Measurements from ENCODE around the gene XYLT1.

XYLT1 gene

GRCh38 chr16:17259751-17260270 lies 210.9 kb downstream of the XYLT1 start:
- Histone ChIP-seq H3K4me1 (ENCODE audit: control insufficient read depth, insufficient read depth, low read length, unreplicated experiment) (no peaks in the 10 kb centered on the region), H3K36me3 (ENCODE audit: insufficient read depth, low read length) (no peaks in the 10 kb centered on the region), H3K79me2 (ENCODE audit: control insufficient read depth, insufficient read depth, low read length, unreplicated experiment) (peaks cover 4% of the 10 kb centered on the region), H3K27me3 (ENCODE audit: insufficient read depth, low read length) (no peaks in the 10 kb centered on the region), H2AFZ (ENCODE audit: low read length, unreplicated experiment) (no peak overlapping the region), H3K27ac (ENCODE audit: low read depth, low read length) (no peak overlapping the region), H3K4me3 (ENCODE audit: low read depth, low read length) (no peak overlapping the region)

- Histone ChIP-seq H3K4me3 (ENCODE audit: low read depth, low read length) (no peak overlapping the region), H3K27me3 (ENCODE audit: insufficient read depth, low read length) (no peaks in the 10 kb centered on the region), H3K79me2 (ENCODE audit: control insufficient read depth, insufficient read depth, low read length, unreplicated experiment) (peaks cover 4% of the 10 kb centered on the region), H3K36me3 (ENCODE audit: insufficient read depth, low read length) (no peaks in the 10 kb centered on the region), H3K27ac (ENCODE audit: low read depth, low read length) (no peak overlapping the region), H3K4me1 (ENCODE audit: control insufficient read depth, insufficient read depth, low read length, unreplicated experiment) (no peaks in the 10 kb centered on the region), H2AFZ (ENCODE audit: low read length, unreplicated experiment) (no peak overlapping the region)
These were observed 211.7 kb downstream of the XYLT1 start for GRCh38 chr16:17258848-17259713.

- Histone ChIP-seq H3K79me2 (ENCODE audit: control insufficient read depth, insufficient read depth, low read length, unreplicated experiment) (peaks cover 4% of the 10 kb centered on the region), H3K27ac (ENCODE audit: low read depth, low read length) (no peak overlapping the region), H2AFZ (ENCODE audit: low read length, unreplicated experiment) (no peak overlapping the region), H3K4me1 (ENCODE audit: control insufficient read depth, insufficient read depth, low read length, unreplicated experiment) (no peaks in the 10 kb centered on the region), H3K36me3 (ENCODE audit: insufficient read depth, low read length) (no peaks in the 10 kb centered on the region), H3K4me3 (ENCODE audit: low read depth, low read length) (no peak overlapping the region), H3K27me3 (ENCODE audit: insufficient read depth, low read length) (no peaks in the 10 kb centered on the region)
These were observed 212.6 kb downstream of the XYLT1 start for GRCh38 chr16:17258077-17258599.

- Histone ChIP-seq H2AFZ (ENCODE audit: low read length, unreplicated experiment) (no peak overlapping the region), H3K79me2 (ENCODE audit: control insufficient read depth, insufficient read depth, low read length, unreplicated experiment) (peaks cover 4% of the 10 kb centered on the region), H3K4me3 (ENCODE audit: low read depth, low read length) (no peak overlapping the region), H3K27ac (ENCODE audit: low read depth, low read length) (no peak overlapping the region), H3K27me3 (ENCODE audit: insufficient read depth, low read length) (no peaks in the 10 kb centered on the region), H3K36me3 (ENCODE audit: insufficient read depth, low read length) (no peaks in the 10 kb centered on the region), H3K4me1 (ENCODE audit: control insufficient read depth, insufficient read depth, low read length, unreplicated experiment) (no peaks in the 10 kb centered on the region)
These were observed 213.2 kb downstream of the XYLT1 start for GRCh38 chr16:17257426-17258023.

GRCh38 chr16:17252701-17253100 lies 218.1 kb downstream of the XYLT1 start:
- Histone ChIP-seq H3K36me3 (ENCODE audit: insufficient read depth, low read length) (no peaks in the 10 kb centered on the region), H3K27me3 (ENCODE audit: insufficient read depth, low read length) (no peaks in the 10 kb centered on the region), H3K27ac (ENCODE audit: low read depth, low read length) (no peak overlapping the region), H3K4me1 (ENCODE audit: control insufficient read depth, insufficient read depth, low read length, unreplicated experiment) (no peaks in the 10 kb centered on the region), H2AFZ (ENCODE audit: low read length, unreplicated experiment) (no peak overlapping the region), H3K4me3 (ENCODE audit: low read depth, low read length) (no peak overlapping the region), H3K79me2 (ENCODE audit: control insufficient read depth, insufficient read depth, low read length, unreplicated experiment) (no peaks in the 10 kb centered on the region)

GRCh38 chr16:17252064-17252463 lies 218.7 kb downstream of the XYLT1 start:
- Histone ChIP-seq H3K79me2 (ENCODE audit: control insufficient read depth, insufficient read depth, low read length, unreplicated experiment) (no peaks in the 10 kb centered on the region), H3K36me3 (ENCODE audit: insufficient read depth, low read length) (no peaks in the 10 kb centered on the region), H3K27ac (ENCODE audit: low read depth, low read length) (no peak overlapping the region), H3K4me3 (ENCODE audit: low read depth, low read length) (no peak overlapping the region), H3K4me1 (ENCODE audit: control insufficient read depth, insufficient read depth, low read length, unreplicated experiment) (no peaks in the 10 kb centered on the region), H2AFZ (ENCODE audit: low read length, unreplicated experiment) (no peak overlapping the region), H3K27me3 (ENCODE audit: insufficient read depth, low read length) (no peaks in the 10 kb centered on the region)

GRCh38 chr16:17251496-17251895 lies 219.3 kb downstream of the XYLT1 start:
- Histone ChIP-seq H3K79me2 (ENCODE audit: control insufficient read depth, insufficient read depth, low read length, unreplicated experiment) (no peaks in the 10 kb centered on the region), H2AFZ (ENCODE audit: low read length, unreplicated experiment) (no peak overlapping the region), H3K27me3 (ENCODE audit: insufficient read depth, low read length) (no peaks in the 10 kb centered on the region), H3K4me3 (ENCODE audit: low read depth, low read length) (no peak overlapping the region), H3K27ac (ENCODE audit: low read depth, low read length) (no peak overlapping the region), H3K36me3 (ENCODE audit: insufficient read depth, low read length) (no peaks in the 10 kb centered on the region), H3K4me1 (ENCODE audit: control insufficient read depth, insufficient read depth, low read length, unreplicated experiment) (no peaks in the 10 kb centered on the region)

GRCh38 chr16:17246974-17247732 lies 223.6 kb downstream of the XYLT1 start:
- Histone ChIP-seq H3K27ac (ENCODE audit: low read depth, low read length) (no peak overlapping the region), H3K79me2 (ENCODE audit: control insufficient read depth, insufficient read depth, low read length, unreplicated experiment) (no peaks in the 10 kb centered on the region)

GRCh38 chr16:17246268-17246885 lies 224.4 kb downstream of the XYLT1 start:
- Histone ChIP-seq H3K4me1 (ENCODE audit: control insufficient read depth, insufficient read depth, low read length, unreplicated experiment) (no peaks in the 10 kb centered on the region), H2AFZ (ENCODE audit: low read length, unreplicated experiment) (no peak overlapping the region), H3K27ac (ENCODE audit: low read depth, low read length) (no peak overlapping the region), H3K36me3 (ENCODE audit: insufficient read depth, low read length) (no peaks in the 10 kb centered on the region), H3K4me3 (ENCODE audit: low read depth, low read length) (no peak overlapping the region), H3K27me3 (ENCODE audit: insufficient read depth, low read length) (no peaks in the 10 kb centered on the region), H3K79me2 (ENCODE audit: control insufficient read depth, insufficient read depth, low read length, unreplicated experiment) (no peaks in the 10 kb centered on the region)

More at GRCh38 chr16:17246974-17247732, 223.6 kb downstream of the XYLT1 start:
- H3K27me3 ChIP-seq (ENCODE audit: insufficient read depth, low read length) = no peaks in the 10 kb centered on the region
- no peaks in the 10 kb centered on the region for H3K4me1 ChIP-seq (ENCODE audit: control insufficient read depth, insufficient read depth, low read length, unreplicated experiment)
- H3K4me3 ChIP-seq (ENCODE audit: low read depth, low read length) = no peak overlapping the region
- no peak overlapping the region for H2AFZ ChIP-seq (ENCODE audit: low read length, unreplicated experiment)
- H3K36me3 ChIP-seq (ENCODE audit: insufficient read depth, low read length) = no peaks in the 10 kb centered on the region

GRCh38 chr16:17245776-17246175 lies 225.0 kb downstream of the XYLT1 start:
- no peaks in the 10 kb centered on the region for H3K79me2 ChIP-seq (ENCODE audit: control insufficient read depth, insufficient read depth, low read length, unreplicated experiment)
- no peaks in the 10 kb centered on the region for H3K36me3 ChIP-seq (ENCODE audit: insufficient read depth, low read length)
- H3K4me1 ChIP-seq (ENCODE audit: control insufficient read depth, insufficient read depth, low read length, unreplicated experiment) = no peaks in the 10 kb centered on the region
- H3K27ac ChIP-seq (ENCODE audit: low read depth, low read length) = no peak overlapping the region
- no peaks in the 10 kb centered on the region for H3K27me3 ChIP-seq (ENCODE audit: insufficient read depth, low read length)
- no peak overlapping the region for H3K4me3 ChIP-seq (ENCODE audit: low read depth, low read length)
- H2AFZ ChIP-seq (ENCODE audit: low read length, unreplicated experiment) = no peak overlapping the region

Data from ACC112 (cell line).